Heart right ventricle (tissue), 16 donors: ENCODE data around the gene PRR18. TPM values are rescaled to one million over a fixed set of nuclear protein-coding genes. Genes with fewer than 3 reads are reported as not detected.

ENCODE experiments used
- ATAC-seq, 8 donors: fragments of 200-7000 bp; cut with Tn5 transposase; one replicate each; pipeline ENCODE4 v1.9.1; 2020; ENCODE audit warnings: mild to moderate bottlenecking in 8 of 8, moderate library complexity in 8 of 8, moderate number of reproducible peaks in 1 of 8
- DNase-seq, 2 donors: peaks; one replicate each; pipeline ENCODE4 v3.0.0-alpha.2; 2020
- H3K27ac ChIP-seq, 10 donors: fragments of 200-600 bp; sonication (generic) in 2 of 10; one replicate each; pipeline versions ENCODE4 v1.5.0 to v1.8.0; 2020 to 2022; ENCODE audit warnings: mild to moderate bottlenecking in 3 of 10
- H3K27me3 ChIP-seq, 7 donors: fragments of 200-600 bp; one replicate each; pipeline ENCODE4 v1.8.0; 2021 to 2022; ENCODE audit warnings: mild to moderate bottlenecking in 2 of 7
- H3K36me3 ChIP-seq, 9 donors: fragments of 200-600 bp; sonication (generic) in 1 of 9; one replicate each; pipeline versions ENCODE4 v1.5.0 to v1.8.0; 2020 to 2022; ENCODE audit warnings: mild to moderate bottlenecking in 2 of 9
- H3K4me1 ChIP-seq, 9 donors: fragments of 200-600 bp; sonication (generic) in 1 of 9; one replicate each; pipeline versions ENCODE4 v1.5.0 to v1.8.0; 2020 to 2022; ENCODE audit warnings: mild to moderate bottlenecking in 4 of 9
- H3K4me3 ChIP-seq, 10 donors: fragments of 200-600 bp; sonication (generic) in 2 of 10; one replicate each; pipeline versions ENCODE4 v1.5.0 to v1.8.0; 2020 to 2022; ENCODE audit warnings: mild to moderate bottlenecking in 7 of 10, moderate library complexity in 2 of 10
- H3K9me3 ChIP-seq, 11 donors: fragments of 200-600 bp in 10 of 11; sonication (generic) in 2 of 11; one replicate each; pipeline versions ENCODE4 v1.5.0 to v1.8.0; 2013 to 2022; ENCODE audit warnings: mild to moderate bottlenecking in 2 of 11, control low read depth in 1 of 11, moderate library complexity in 1 of 11
- CTCF ChIP-seq, 9 donors: fragments of 200-600 bp; sonication (generic) in 2 of 9; IDR thresholded peaks; one replicate each; pipeline versions ENCODE4 v1.5.0 to v1.8.0; 2021 to 2022; ENCODE audit warnings: antibody characterized with exemption in 9 of 9, mild to moderate bottlenecking in 5 of 9, moderate library complexity in 1 of 9
- WGBS, 2 donors: extraction: QIAGEN DNeasy Blood & Tissue Kit; methylation state at CpG; one replicate each; pipeline ENCODE4 v1.1.7; 2013; ENCODE audit warnings: inconsistent platforms in 1 of 2; 5-methylcytosine and 5-hydroxymethylcytosine counted together
- intact Hi-C, 10 donors: fragments of 100-400 bp; cut with DNase I; formaldehyde crosslinking; loops; one replicate each; pipeline versions ENCODE4 v1.11.1 to v1.14.2; 2022
- polyA plus RNA-seq, 2 donors: library from polyadenylated mRNA; stranded (reverse); fragments of 200-250 nt; gene quantifications; one replicate each; pipeline ENCODE4 v1.2.3, GENCODE V29; 2013
- total RNA-seq, 10 donors: library from RNA; stranded (reverse); fragmentation: NEBNext Ultra II Directional in 3 of 10; extraction: Animal tissue kit (Norgen Biotek cat#: 25700) in 3 of 10; gene quantifications; one replicate each; pipeline versions ENCODE4 v1.2.1 to v1.2.4, GENCODE V29; 2021 to 2023
- donor health status: Arrhythmogenic right ventricular cardiomyopathy.
- donor health status: ischemic (EF 13 %, LVEDD 7.1; RV severe dilation, severe dysfunction).
- donor health status: healthy with polysubstance abuse.
- donor health status: DM: no; HTN: yes; CAD: no.
- donor health status: DM: no; HTN: no; CAD: no.
- donor health status: ischemic (EF 25% LVEDD 6.9; RV normal size, moderate dysfunction).
- donor health status: ischemic (EF 25% LVEDD 5.7; RV mildly dilated, moderate dysfunction).
- donor health status: healthy.
- donor health status: DM: yes; HTN: yes; CAD: no.
- donor health status: Ischemic cardiomyopathy.
- donor health status: ischemic (EF 35%, LVEDD 5.7; RV mildly dilated, moderate dysfunction).
- donor health status: nonischemic (EF 11% LVEDD 7.7; RV severe dilation, severe dysfunction).
- donor health status: DM: yes; HTN: yes; CAD: no.
- donor health status: PGD.
- donor health status: ischemic (EF 29% LVEDD 5.4; RV normal size, mild dysfunction).
- donor health status: nonischemic (EF 23%, LVEDD 6.1; RV moderate dilation, normal function).

Gene PRR18
- total and polyA plus RNA-seq, 12 donors: 0.03 to 0.20 (median 0.11) TPM; not detected in 7

- peaks cover 0 to 3% (median 0%) of the 10 kb centered on the region in 11 donors for H3K9me3 ChIP-seq
- intact Hi-C loops: no loop called here
- no peak for TF ChIP-seq CTCF (IDR thresholded peaks at IDR 0.05)
- no peak overlapping the region for H3K27ac ChIP-seq
- H3K4me1 ChIP-seq: no peaks in the 10 kb centered on the region
- peaks cover 0 to 51% (median 17%) of the 10 kb centered on the region in 7 donors for H3K27me3 ChIP-seq
- DNase-seq: no peak
- ATAC-seq: peak in 1 of 8 donors; percentile 17
- H3K36me3 ChIP-seq: no peaks in the 10 kb centered on the region
- 92 to 94% methylated on average over 23 of the region's 23 CpGs for WGBS, 2 donors
- H3K4me3 ChIP-seq: no peak overlapping the region
Observed at GRCh38 chr6:166297606-166298005, 10.6 kb downstream of the PRR18 start.

GRCh38 chr6:166296035-166296883, 11.9 kb downstream of the PRR18 start:
- H3K36me3 ChIP-seq: no peaks in the 10 kb centered on the region
- peaks cover 0 to 51% (median 14%) of the 10 kb centered on the region in 7 donors for H3K27me3 ChIP-seq
- no peak for ATAC-seq
- peaks cover 0 to 3% (median 0%) of the 10 kb centered on the region in 11 donors for H3K9me3 ChIP-seq
- DNase-seq: no peak
- no peak overlapping the region for H3K27ac ChIP-seq
- no peak for TF ChIP-seq CTCF (IDR thresholded peaks at IDR 0.05)
- intact Hi-C loops: no loop called here
- H3K4me1 ChIP-seq: no peaks in the 10 kb centered on the region
- WGBS, 2 donors: 79 to 85% methylated on average over 10 of the region's 10 CpGs
- H3K4me3 ChIP-seq: no peak overlapping the region

GRCh38 chr6:166293731-166294584, 14.2 kb downstream of the PRR18 start:
- DNase-seq (no peak), ATAC-seq (no peak)
- 80 to 88% methylated on average over 12 of the region's 12 CpGs for WGBS, 2 donors
- no peak for TF ChIP-seq CTCF (IDR thresholded peaks at IDR 0.05)
- Histone ChIP-seq H3K27me3 (peaks cover 0 to 42% (median 14%) of the 10 kb centered on the region in 7 donors), H3K9me3 (peaks cover 0 to 3% (median 0%) of the 10 kb centered on the region in 11 donors), H3K4me1 (no peaks in the 10 kb centered on the region), H3K27ac (no peak overlapping the region), H3K4me3 (no peak overlapping the region), H3K36me3 (no peaks in the 10 kb centered on the region)
- intact Hi-C loops: no loop called here
